Spinal cord (tissue), 10 donors: ENCODE results near the gene HEXIM1. TPM values are rescaled to one million over a fixed set of nuclear protein-coding genes. Genes with fewer than 3 reads are reported as not detected.

ENCODE experiments used
- DNase-seq, 6 donors: peaks; one replicate each; pipeline versions ENCODE4 v3.0.0 to v3.0.0-alpha.2; 2013 to 2015; ENCODE audit warnings: low spot score in 6 of 6, low read depth in 4 of 6
- H3K27ac ChIP-seq: one replicate; pipeline ENCODE4 v1.5.1; 2013; ENCODE audit warnings: low read depth, low read length, control low read depth
- H3K27me3 ChIP-seq: one replicate; pipeline ENCODE4 v1.6.1; 2013; ENCODE audit warnings: low read length; ENCODE audit not compliant: control insufficient read depth, insufficient read depth
- H3K36me3 ChIP-seq: one replicate; pipeline ENCODE4 v1.6.1; 2013; ENCODE audit warnings: low read length; ENCODE audit not compliant: control insufficient read depth, insufficient read depth
- H3K4me1 ChIP-seq: one replicate; pipeline ENCODE4 v1.6.1; 2013; ENCODE audit warnings: low read length; ENCODE audit not compliant: control insufficient read depth, insufficient read depth
- H3K4me3 ChIP-seq: one replicate; pipeline ENCODE4 v1.5.1; 2013; ENCODE audit warnings: low read depth, low read length, control low read depth
- H3K9me3 ChIP-seq: one replicate; pipeline ENCODE4 v1.6.1; 2013; ENCODE audit warnings: low read length; ENCODE audit not compliant: control insufficient read depth, insufficient read depth
- WGBS: methylation state at CpG from one replicate; pipeline ENCODE4 v1.1.5; 2013; ENCODE audit warnings: missing lambda C conversion rate; ENCODE audit not compliant: insufficient coverage; 5-methylcytosine and 5-hydroxymethylcytosine counted together
- polyA plus RNA-seq, 2 donors: library from polyadenylated mRNA; unstranded; fragments of 120-200 nt; gene quantifications; one replicate each; pipeline ENCODE4 v1.2.1, GENCODE V29; 2013; ENCODE audit not compliant: insufficient read length in 2 of 2
- total RNA-seq, 2 donors: library from RNA; depleted of rRNA in 1 of 2; stranded (reverse); fragments of 120-200 nt in 1 of 2; fragments of >200 nt in 1 of 2; gene quantifications; one replicate each; pipeline versions ENCODE4 v1.2.3 to v1.2.4, GENCODE V29; 2013 to 2014
- donor health status: healthy.

HEXIM1 gene
- total and polyA plus RNA-seq, 4 donors: 16.1 to 28.0 (median 21.2) TPM

- H3K27me3 ChIP-seq: no peaks in the 10 kb centered on the region
- H3K27ac ChIP-seq: no peak overlapping the region
- no peak for DNase-seq
- WGBS: 90% methylated on average over 15 of the region's 17 CpGs
- H3K4me3 ChIP-seq: no peak overlapping the region
- peaks cover 17% of the 10 kb centered on the region for H3K4me1 ChIP-seq
- H3K36me3 ChIP-seq: peaks cover 83% of the 10 kb centered on the region
- H3K9me3 ChIP-seq: no peaks in the 10 kb centered on the region
These were observed 43.2 kb upstream of the HEXIM1 start for GRCh38 chr17:45104907-45105624.

- Histone ChIP-seq H3K27me3 (no peaks in the 10 kb centered on the region), H3K4me1 (peaks cover 27% of the 10 kb centered on the region), H3K36me3 (peaks cover 83% of the 10 kb centered on the region), H3K4me3 (no peak overlapping the region), H3K27ac (no peak overlapping the region), H3K9me3 (no peaks in the 10 kb centered on the region)
- 61% methylated on average over 4 of the region's 5 CpGs for WGBS
- DNase-seq: no peak
These were observed 42.2 kb upstream of the HEXIM1 start for GRCh38 chr17:45106096-45106495.

- Histone ChIP-seq H3K4me3 (no peak overlapping the region), H3K9me3 (no peaks in the 10 kb centered on the region), H3K27me3 (no peaks in the 10 kb centered on the region), H3K4me1 (peaks cover 32% of the 10 kb centered on the region), H3K36me3 (peaks cover 79% of the 10 kb centered on the region), H3K27ac (no peak overlapping the region)
- WGBS: 93% methylated on average over 5 of the region's 5 CpGs
- DNase-seq: no peak
These were observed 41.7 kb upstream of the HEXIM1 start for GRCh38 chr17:45106582-45106981.

GRCh38 chr17:45107293-45108010, 40.8 kb upstream of the HEXIM1 start:
- Histone ChIP-seq H3K4me3 (no peak overlapping the region), H3K9me3 (no peaks in the 10 kb centered on the region), H3K36me3 (peaks cover 75% of the 10 kb centered on the region), H3K27me3 (no peaks in the 10 kb centered on the region), H3K27ac (no peak overlapping the region), H3K4me1 (peaks cover 41% of the 10 kb centered on the region)
- 87% methylated on average over 13 of the region's 13 CpGs for WGBS
- DNase-seq: no peak

GRCh38 chr17:45108051-45108450, 40.2 kb upstream of the HEXIM1 start:
- Histone ChIP-seq H3K36me3 (peaks cover 75% of the 10 kb centered on the region), H3K27ac (no peak overlapping the region), H3K27me3 (no peaks in the 10 kb centered on the region), H3K4me3 (no peak overlapping the region), H3K4me1 (peaks cover 46% of the 10 kb centered on the region), H3K9me3 (no peaks in the 10 kb centered on the region)
- WGBS: 50% methylated on average over 3 of the region's 9 CpGs
- DNase-seq: no peak

GRCh38 chr17:45108595-45109521, 39.4 kb upstream of the HEXIM1 start:
- H3K9me3 ChIP-seq: no peaks in the 10 kb centered on the region
- WGBS: 79% methylated on average over 7 of the region's 12 CpGs
- H3K36me3 ChIP-seq: peaks cover 75% of the 10 kb centered on the region
- DNase-seq: no peak
- H3K4me1 ChIP-seq: peaks cover 54% of the 10 kb centered on the region
- no peak overlapping the region for H3K27ac ChIP-seq
- no peaks in the 10 kb centered on the region for H3K27me3 ChIP-seq
- H3K4me3 ChIP-seq: no peak overlapping the region

- DNase-seq: peak in 2 of 6 donors; percentile 74 to 86
- Histone ChIP-seq H3K9me3 (no peaks in the 10 kb centered on the region), H3K4me1 (peaks cover 57% of the 10 kb centered on the region), H3K27me3 (no peaks in the 10 kb centered on the region), H3K27ac (peak overlapping the region; percentile 73), H3K36me3 (peaks cover 71% of the 10 kb centered on the region), H3K4me3 (no peak overlapping the region)
- 31% methylated on average over 11 of the region's 16 CpGs for WGBS
These were observed 37.3 kb upstream of the HEXIM1 start for GRCh38 chr17:45110676-45111611.

GRCh38 chr17:45111850-45112249, 36.4 kb upstream of the HEXIM1 start:
- Histone ChIP-seq H3K36me3 (peaks cover 71% of the 10 kb centered on the region), H3K27me3 (no peaks in the 10 kb centered on the region), H3K4me1 (peaks cover 52% of the 10 kb centered on the region), H3K9me3 (no peaks in the 10 kb centered on the region), H3K4me3 (no peak overlapping the region), H3K27ac (peak overlapping the region; percentile 73)
- no peak for DNase-seq
- whole genome bisulfite sequencing: 78% methylated on average over 6 of the region's 11 CpGs
